Adipose tissue (tissue), 3 donors: Measurements from ENCODE around the gene MORN2. TPM values are rescaled to one million over a fixed set of nuclear protein-coding genes. Genes with fewer than 3 reads are reported as not detected.
"Not testable (repeated sequence)": the region's sequence is repeated elsewhere in the genome, so short reads cannot be mapped to it uniquely, and the experiment has no call there.

ENCODE experiments used
- H3K27ac ChIP-seq: one replicate; pipeline ENCODE4 v1.5.1; 2013; ENCODE audit warnings: low read depth, low read length
- WGBS, 3 donors: extraction: QIAGEN DNeasy Blood & Tissue Kit; methylation state at CpG; one replicate each; pipeline ENCODE4 v1.1.7; 2013; 5-methylcytosine and 5-hydroxymethylcytosine counted together
- polyA plus RNA-seq, 3 donors: library from polyadenylated mRNA; stranded (reverse); fragments of 200-250 nt; gene quantifications; one replicate each; pipeline ENCODE4 v1.2.3, GENCODE V29; 2013
- donor health status: healthy with polysubstance abuse.
- donor health status: Bipolar disorder and iron deficiency.
- donor health status: healthy.

The MORN2 gene
- 10 to 100 TPM; 12.3 to 30.8 (median 14.6) TPM for polyA plus RNA-seq

DNA sequence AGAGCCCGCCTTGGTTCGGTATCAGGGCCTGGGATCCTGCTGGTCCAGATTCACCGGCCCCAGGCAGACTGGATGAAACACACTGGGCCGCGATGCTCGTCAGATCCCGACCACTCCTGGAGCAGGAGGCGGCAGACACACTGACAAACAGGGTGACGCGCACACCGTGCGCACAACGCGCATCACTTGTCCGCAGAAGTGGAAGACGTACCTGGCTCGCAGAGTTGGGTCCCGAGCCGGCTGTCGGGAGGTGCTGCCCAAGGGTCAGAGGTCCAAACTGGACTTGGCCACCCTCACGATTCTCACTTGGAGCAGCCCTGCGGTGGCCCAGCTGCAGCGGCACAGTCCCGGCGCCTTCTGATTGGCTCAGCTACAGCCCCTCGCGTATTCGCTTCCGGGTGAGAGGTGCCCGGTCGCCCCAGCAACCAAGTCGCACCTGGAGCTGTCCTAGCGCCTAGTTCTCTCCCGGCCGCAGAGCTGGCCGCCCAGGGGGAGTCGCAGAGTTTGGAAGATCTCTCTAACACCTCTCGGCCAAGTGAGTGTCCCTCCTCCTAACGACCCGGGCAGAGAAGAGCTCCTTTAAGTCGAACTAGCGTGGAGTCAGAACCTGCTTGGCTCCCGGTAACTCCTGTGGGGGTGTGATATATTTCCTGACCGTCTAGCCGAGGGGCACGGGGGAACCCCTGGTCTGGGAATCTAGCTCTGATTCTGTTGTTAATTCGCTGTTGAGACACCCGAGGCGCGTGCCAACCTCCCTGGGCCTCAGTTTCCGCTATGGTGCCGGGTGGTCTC lies at the start of gene MORN2, which contains the start of gene DHX57:
Gene MORN2 (plus strand): TSS at position 401 of the 792 bp plus-strand sequence.
Gene DHX57 (minus strand): TSS at position 359 of the 792 bp plus-strand sequence. CDS start 7,529 bp downstream, outside the sequence.
- no peak within 1 kb of the TSS for H3K27ac ChIP-seq
- WGBS, 3 donors, result 0 to 1% (median 1%) methylated on average over 52 of the region's 52 CpGs

DNA sequence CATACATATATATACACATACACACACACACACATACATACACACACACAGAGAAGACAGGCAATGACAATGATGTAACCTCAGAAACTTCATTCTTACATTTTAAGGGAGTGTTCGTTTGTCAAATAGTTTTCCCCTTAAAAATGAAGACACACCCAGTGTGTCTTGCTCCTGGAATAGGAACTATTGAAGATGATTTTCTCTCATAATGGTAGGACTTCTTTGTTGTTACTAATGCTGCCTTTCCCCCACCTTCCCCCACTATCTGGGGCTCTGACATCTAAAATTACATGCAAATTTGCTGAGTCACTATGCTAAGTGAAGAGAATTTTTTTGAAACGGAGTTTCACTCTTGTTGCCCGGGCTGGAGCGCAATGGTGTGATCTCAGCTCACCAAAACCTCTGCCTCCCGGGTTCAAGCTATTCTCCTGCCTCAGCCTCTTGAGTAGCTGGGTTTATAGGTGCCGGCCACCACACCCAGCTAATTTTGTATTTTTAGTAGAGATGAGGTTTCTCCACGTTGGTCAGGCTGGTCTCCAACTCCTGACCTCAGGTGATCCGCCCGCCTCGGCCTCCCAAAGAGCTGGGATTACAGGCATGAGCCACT lies 48.1 kb upstream of the MORN2 start:
- H3K27ac ChIP-seq, result not testable (repeated sequence)
- 59 to 89% (median 67%) methylated on average over 10 of the region's 10 CpGs for WGBS, 3 donors

GRCh38 chr2:38828460-38828859 lies 47.3 kb upstream of the MORN2 start:
- 73 to 83% (median 82%) methylated on average over 4 of the region's 4 CpGs for WGBS, 3 donors
- no peak overlapping the region for H3K27ac ChIP-seq

GRCh38 chr2:38829971-38830370 lies 45.8 kb upstream of the MORN2 start:
- no peak overlapping the region for H3K27ac ChIP-seq
- WGBS, 3 donors, result 94 to 97% (median 97%) methylated on average over 1 of the region's 1 CpG

DNA sequence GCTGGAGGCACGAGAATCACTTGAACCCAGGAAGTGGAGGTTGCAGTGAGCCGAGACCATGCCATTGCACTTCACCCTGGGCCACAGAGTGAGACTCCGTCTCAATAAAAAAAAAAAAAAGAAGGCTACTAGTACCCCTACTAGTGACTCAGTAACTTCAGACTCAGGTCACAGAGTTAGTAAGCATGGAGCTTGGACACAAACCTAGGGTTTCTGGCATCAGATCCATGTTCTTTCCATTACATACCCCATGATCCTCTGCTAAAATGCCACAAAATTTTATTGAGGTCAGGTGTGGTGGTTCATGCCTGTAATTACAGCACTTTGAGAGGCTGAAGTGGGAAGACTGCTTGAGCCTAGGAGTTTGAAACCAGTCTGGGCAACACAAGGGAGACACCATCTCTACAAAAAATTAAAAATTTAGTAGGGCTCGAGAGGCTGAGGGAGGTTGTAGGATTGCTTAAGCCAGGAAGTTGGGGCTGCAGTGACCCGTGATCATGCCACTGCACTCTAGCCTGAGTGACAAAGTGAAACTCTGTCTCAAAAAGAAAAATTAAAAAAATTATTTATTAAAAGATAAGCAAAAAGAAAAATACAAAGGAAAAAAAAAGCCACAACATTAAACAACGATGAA lies 45.1 kb upstream of the MORN2 start:
- WGBS, 3 donors, result 71 to 95% (median 73%) methylated on average over 6 of the region's 6 CpGs
- H3K27ac ChIP-seq, result no peak overlapping the region

- 36 to 79% (median 62%) methylated on average over 1 of the region's 1 CpG for WGBS, 3 donors
- no peak overlapping the region for H3K27ac ChIP-seq
These were observed 40.7 kb upstream of the MORN2 start for GRCh38 chr2:38835015-38835601.

DNA sequence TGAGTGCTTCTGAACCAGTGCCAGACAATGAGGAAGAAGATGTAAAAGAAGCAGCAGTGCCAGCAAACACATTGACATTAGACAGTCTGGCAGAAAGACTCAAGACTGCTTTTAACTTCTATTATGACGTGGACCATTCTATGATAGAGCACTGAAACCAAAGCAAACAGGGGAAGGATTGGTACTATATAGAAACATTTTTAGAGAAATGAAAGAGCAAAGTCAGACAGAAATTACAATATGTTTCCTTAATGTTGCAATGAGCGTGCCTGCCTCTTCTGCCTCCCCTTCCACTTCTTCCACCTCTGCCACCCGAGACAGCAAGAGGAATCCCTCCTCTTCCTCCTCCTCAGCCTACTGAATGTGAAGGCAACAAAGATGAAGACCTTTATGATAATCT lies 39.8 kb upstream of the MORN2 start:
- no peak overlapping the region for H3K27ac ChIP-seq
- 57 to 87% (median 80%) methylated on average over 3 of the region's 3 CpGs for WGBS, 3 donors

GRCh38 chr2:38836791-38837190 lies 39.0 kb upstream of the MORN2 start:
- no peak overlapping the region for H3K27ac ChIP-seq
- WGBS, 3 donors, result 91 to 92% (median 91%) methylated on average over 2 of the region's 2 CpGs

DNA sequence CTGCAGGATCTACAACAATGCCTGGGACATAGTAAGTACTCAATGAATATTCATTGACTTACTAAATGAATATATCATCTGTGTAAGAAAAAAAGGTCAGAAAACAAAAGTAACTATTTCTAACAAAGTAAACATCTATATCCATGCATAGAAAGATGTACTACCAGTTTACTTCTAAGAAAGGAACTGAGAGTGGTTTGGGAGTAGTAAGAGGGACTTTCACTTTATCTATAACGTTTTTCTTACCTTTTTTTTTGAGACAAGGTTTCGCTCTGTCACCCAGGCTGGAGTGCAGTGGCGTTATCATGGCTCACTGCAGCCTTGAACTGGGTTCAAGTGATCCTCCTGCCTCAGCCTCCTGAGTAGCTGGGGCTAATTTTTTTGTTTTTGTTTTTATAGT lies 25.7 kb upstream of the MORN2 start:
- H3K27ac ChIP-seq, result no peak overlapping the region
- WGBS, 3 donors, result 87 to 92% (median 92%) methylated on average over 3 of the region's 3 CpGs

GRCh38 chr2:38856165-38856564 lies 19.6 kb upstream of the MORN2 start:
- no peak overlapping the region for H3K27ac ChIP-seq
- 94 to 100% (median 96%) methylated on average over 1 of the region's 1 CpG for WGBS, 3 donors

GRCh38 chr2:38862476-38862875 lies 13.3 kb upstream of the MORN2 start:
- H3K27ac ChIP-seq, result no peak overlapping the region

DNA sequence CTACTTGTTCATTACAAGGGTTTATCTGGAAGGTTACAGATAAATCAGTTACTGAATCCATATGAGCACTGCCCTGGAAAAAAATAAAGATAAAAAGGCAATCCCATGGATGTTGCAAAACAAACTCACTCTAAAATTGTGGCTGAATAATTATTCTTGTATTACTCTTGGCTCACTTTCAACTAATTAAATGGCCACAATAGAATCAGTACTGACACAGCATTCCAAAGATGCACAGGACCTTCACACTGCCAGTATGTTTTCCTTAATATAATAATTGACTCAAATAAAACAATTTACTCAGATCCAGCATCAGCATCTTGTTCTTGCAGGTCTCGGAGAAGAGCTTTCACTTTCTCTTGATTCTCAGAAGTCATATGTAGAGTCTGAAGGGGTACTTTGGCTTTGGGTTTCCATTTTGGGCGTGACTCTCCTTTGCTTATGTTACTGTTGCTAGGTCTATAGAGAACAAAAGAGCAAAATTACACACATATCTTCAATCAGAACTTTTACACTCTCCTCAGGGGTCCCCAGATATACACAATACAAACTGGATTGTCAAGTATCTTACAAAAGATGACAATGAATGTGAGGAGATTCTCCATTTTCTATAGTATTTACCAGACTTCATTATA lies 12.6 kb upstream of the MORN2 start:
- H3K27ac ChIP-seq, result no peak overlapping the region
- 88 to 94% (median 93%) methylated on average over 2 of the region's 2 CpGs for WGBS, 3 donors

DNA sequence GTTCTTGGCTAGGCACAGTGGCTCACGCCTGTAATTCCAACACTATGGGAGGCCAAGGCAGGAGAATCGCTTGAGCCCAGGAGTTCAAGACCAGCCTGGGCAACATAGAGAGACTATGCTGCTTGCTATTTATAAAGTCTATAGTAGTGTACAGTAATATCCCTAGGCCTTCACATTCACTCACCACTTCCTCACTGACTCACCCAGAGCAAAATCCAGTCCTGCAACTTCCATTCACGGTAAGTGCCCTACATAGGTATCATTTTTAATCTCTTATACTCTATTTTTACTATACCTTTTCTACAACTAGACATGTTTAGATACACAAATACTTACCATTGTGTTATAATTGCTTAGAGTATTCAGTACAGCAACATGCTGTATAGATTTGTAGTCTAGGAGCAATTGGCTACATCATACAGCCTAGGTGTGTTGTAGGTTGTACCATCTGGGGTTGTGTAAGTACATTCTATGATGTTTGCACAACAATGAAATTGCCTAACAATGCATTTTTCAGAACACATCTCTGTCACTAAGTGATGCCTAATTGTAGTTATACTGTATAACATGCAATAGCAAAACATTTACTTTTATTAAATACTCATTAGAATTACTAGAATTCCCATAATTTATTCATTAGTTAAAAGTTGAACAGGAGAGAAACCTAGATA lies 8.9 kb upstream of the MORN2 start:
- H3K27ac ChIP-seq, result no peak overlapping the region
- 91 to 96% (median 94%) methylated on average over 3 of the region's 3 CpGs for WGBS, 3 donors

DNA sequence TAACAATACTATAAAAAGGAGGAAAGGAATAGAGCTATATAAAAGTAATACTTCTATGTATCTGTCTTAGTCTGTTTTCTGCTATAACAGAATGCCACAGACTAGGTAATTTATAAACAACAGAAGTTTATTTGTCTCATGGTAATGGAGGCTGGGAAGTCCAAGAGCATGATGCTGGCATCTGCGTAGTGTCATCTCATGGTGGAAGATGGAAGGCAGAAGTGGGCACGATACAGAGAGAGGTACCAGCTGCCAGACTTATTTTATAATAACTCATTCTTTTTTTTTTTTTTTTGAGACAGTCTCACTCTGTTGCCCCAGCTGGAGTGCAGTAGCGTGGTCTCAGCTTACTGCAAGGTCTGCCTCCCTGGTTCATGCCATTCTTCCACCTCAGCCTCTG lies 4.3 kb upstream of the MORN2 start:
- WGBS, 3 donors, result 96 to 98% (median 98%) methylated on average over 3 of the region's 3 CpGs
- H3K27ac ChIP-seq, result no peak overlapping the region

DNA sequence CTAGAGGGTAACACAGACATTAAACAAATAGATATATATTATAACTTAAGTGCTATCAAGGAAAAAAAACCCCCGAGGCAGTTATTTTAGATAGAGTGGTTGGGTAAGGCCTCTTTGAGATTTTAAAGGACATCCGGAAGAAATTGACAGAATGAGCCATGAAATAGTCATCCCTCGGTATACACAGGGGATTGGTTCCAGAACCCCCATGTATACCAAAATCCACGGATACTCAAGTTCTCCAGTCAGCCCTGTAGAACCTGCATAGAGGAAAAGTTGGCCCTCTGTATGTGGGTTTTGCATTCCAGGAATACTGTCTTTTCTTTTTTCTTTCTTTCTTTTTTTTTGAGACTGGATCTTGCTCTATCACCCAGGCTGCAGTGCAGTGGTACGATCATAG lies 2.0 kb upstream of the MORN2 start:
- no peak overlapping the region for H3K27ac ChIP-seq
- 75 to 78% (median 77%) methylated on average over 5 of the region's 5 CpGs for WGBS, 3 donors

DNA sequence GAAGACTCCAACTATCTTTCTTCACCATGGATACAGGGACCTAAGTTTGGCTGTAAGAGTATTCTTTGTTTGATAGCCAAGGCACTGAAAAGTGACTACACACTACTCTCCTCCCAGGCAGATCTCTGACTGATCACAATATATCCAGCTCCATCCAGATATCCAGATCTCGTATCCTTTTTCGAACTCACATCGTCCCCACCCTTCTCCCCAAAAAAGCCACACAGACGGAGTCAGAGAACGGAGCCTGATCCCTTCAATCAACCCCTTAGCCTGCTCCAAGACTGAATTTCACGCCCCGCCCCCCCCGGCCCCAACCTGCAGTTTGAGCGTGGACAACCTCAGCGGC lies 575 bp upstream of the MORN2 start:
- WGBS, 3 donors, result 0 to 3% (median 1%) methylated on average over 10 of the region's 10 CpGs
- H3K27ac ChIP-seq, result no peak overlapping the region

- H3K27ac ChIP-seq, result no peak overlapping the region
- 15 to 37% (median 35%) methylated on average over 10 of the region's 10 CpGs for WGBS, 3 donors
These were observed 631 bp downstream of the MORN2 start for GRCh38 chr2:38876407-38876806.

DNA sequence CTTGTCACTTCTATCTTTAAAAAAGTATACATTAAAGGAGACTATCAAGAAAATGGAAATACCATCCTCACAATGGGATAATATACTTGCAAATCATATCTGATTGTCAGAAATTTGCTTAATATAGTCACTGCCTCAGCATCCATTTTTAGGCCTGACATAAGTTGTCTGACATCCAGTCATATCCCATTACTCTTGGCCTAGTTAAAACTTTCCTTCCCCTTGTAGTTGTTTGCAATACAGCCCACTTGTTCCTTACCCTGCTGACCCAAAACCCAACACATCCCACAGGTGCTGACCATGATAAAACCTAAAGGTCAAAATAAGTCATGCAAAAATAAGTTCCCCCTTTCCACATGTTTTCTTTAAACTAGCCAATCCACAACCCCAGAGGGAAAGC lies 10.3 kb downstream of the MORN2 start:
- H3K27ac ChIP-seq, result no peak overlapping the region
